Measurements from ENCODE around the gene WDR38.

- TF ChIP-seq EGR1 (IDR thresholded peaks at IDR 0.05; ENCODE audit: low read depth in 2 of 2) (no peak), REST (IDR thresholded peaks at IDR 0.05) (peak; percentile 29), JUND (IDR thresholded peaks at IDR 0.05) (no peak), TAF1 (conservative IDR thresholded peaks at IDR 0.05) (no peak), MAX (IDR thresholded peaks at IDR 0.05) (no peak), RAD21 (IDR thresholded peaks at IDR 0.05) (peak; percentile 4 to 6), ATF3 (IDR thresholded peaks at IDR 0.05) (no peak)
- TF ChIP-seq, protein P1, sequence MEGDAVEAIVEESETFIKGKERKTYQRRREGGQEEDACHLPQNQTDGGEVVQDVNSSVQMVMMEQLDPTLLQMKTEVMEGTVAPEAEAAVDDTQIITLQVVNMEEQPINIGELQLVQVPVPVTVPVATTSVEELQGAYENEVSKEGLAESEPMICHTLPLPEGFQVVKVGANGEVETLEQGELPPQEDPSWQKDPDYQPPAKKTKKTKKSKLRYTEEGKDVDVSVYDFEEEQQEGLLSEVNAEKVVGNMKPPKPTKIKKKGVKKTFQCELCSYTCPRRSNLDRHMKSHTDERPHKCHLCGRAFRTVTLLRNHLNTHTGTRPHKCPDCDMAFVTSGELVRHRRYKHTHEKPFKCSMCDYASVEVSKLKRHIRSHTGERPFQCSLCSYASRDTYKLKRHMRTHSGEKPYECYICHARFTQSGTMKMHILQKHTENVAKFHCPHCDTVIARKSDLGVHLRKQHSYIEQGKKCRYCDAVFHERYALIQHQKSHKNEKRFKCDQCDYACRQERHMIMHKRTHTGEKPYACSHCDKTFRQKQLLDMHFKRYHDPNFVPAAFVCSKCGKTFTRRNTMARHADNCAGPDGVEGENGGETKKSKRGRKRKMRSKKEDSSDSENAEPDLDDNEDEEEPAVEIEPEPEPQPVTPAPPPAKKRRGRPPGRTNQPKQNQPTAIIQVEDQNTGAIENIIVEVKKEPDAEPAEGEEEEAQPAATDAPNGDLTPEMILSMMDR (IDR thresholded peaks at IDR 0.05; ENCODE audit: low read depth, low read length, missing input control), result no peak
Measured at GRCh38 chr9:124869986-124870560, 16.8 kb downstream of the WDR38 start.

Data from liver (tissue), 3 donors.